GM12872 (cell line): ENCODE data around the gene TEX9.

Source experiments
- CTCF ChIP-seq: IDR thresholded peaks from 3 replicates; pipeline ENCODE4 v1.5.1; 2011; ENCODE audit warnings: low read depth, mild to moderate bottlenecking, low read length, moderate library complexity; ENCODE audit not compliant: insufficient read depth

Gene TEX9

GRCh38 chr15:56366211-56366610 lies 985 bp downstream of the TEX9 start:
- TF ChIP-seq CTCF = no peak

- no peak for TF ChIP-seq CTCF
Measured at GRCh38 chr15:56367156-56367555, 1.9 kb downstream of the TEX9 start.

- TF ChIP-seq CTCF = no peak
Measured at GRCh38 chr15:56369234-56369633, 4.0 kb downstream of the TEX9 start.

- no peak for TF ChIP-seq CTCF
Measured at GRCh38 chr15:56371495-56372147, 6.4 kb downstream of the TEX9 start.

GRCh38 chr15:56383010-56383409 lies 17.8 kb downstream of the TEX9 start:
- TF ChIP-seq CTCF = no peak

GRCh38 chr15:56385908-56386307 lies 20.7 kb downstream of the TEX9 start:
- no peak for TF ChIP-seq CTCF

- no peak for TF ChIP-seq CTCF
Measured at GRCh38 chr15:56390739-56391267, 25.6 kb downstream of the TEX9 start.

- no peak for TF ChIP-seq CTCF
Measured at GRCh38 chr15:56393277-56393676, 28.1 kb downstream of the TEX9 start.
